GM12891 (cell line): ENCODE data around the gene MED7.

Experiments
- DNase-seq: peaks from one replicate; pipeline ENCODE4 v3.0.0; 2011; ENCODE audit warnings: low spot score; ENCODE audit not compliant: insufficient read length
- FAIRE-seq: peaks from 2 replicates; lab custom pipeline; 2011; peaks lifted over from hg19 to GRCh38; lab: Jason Lieb, UNC
- PAX5 ChIP-seq: IDR thresholded peaks from 2 replicates; pipeline ENCODE4 v1.6.1; 2011; ENCODE audit warnings: low read length, moderate library complexity, mild to moderate bottlenecking; ENCODE audit not compliant: insufficient read depth, severe bottlenecking
- POLR2A ChIP-seq: IDR thresholded peaks from 2 replicates; pipeline ENCODE4 v1.6.1; 2011; ENCODE audit warnings: low read depth, low read length, control low read depth
- POLR2AphosphoS5 ChIP-seq: IDR thresholded peaks from 2 replicates; pipeline ENCODE4 v1.6.1; 2011; ENCODE audit warnings: low read depth, low read length, control low read depth
- POU2F2 ChIP-seq: IDR thresholded peaks from 2 replicates; pipeline ENCODE4 v1.6.1; 2011; ENCODE audit warnings: low read depth, mild to moderate bottlenecking, control low read depth, low read length, moderate library complexity
- SPI1 ChIP-seq: IDR thresholded peaks from 2 replicates; pipeline ENCODE4 v1.6.1; 2011; ENCODE audit warnings: low read depth, low read length, control low read depth
- TAF1 ChIP-seq: IDR thresholded peaks from 2 replicates; pipeline ENCODE4 v1.6.1; 2011; ENCODE audit warnings: low read depth, low read length, control low read depth

The MED7 gene

GRCh38 chr5:157165261-157165660 is 22.6 kb upstream of the MED7 start:
- no peak for DNase-seq
- FAIRE-seq = no peak

DNA sequence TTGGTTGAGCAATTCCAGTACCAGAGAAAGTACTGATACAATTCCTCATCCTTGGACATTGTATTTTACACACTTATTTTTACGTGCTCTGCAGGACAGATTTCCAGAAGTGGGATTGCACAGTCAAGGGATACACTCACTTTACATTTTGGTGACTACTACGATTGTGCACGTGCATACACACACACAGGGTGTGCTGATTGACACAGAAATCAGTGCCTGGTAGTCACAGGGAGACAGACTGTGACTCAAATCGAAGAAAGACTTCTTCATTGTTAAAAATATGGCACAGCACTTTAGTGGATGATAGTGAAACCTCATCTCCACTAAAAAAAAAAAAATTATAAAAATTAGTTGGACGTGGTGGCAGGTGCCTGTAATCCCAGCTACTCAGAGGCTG is 21.9 kb upstream of the MED7 start:
- TF ChIP-seq POLR2AphosphoS5 (no peak), TAF1 (no peak), PAX5 (no peak), POLR2A (no peak), POU2F2 (no peak), SPI1 (no peak)
- peak; percentile 31 for FAIRE-seq
- no peak for DNase-seq

More at GRCh38 chr5:157165261-157165660, 22.6 kb upstream of the MED7 start:
- TF ChIP-seq POU2F2 (no peak), TAF1 (no peak), PAX5 (no peak), POLR2A (no peak), SPI1 (no peak), POLR2AphosphoS5 (no peak)

- TF ChIP-seq PAX5 = no peak
- no peak for TF ChIP-seq TAF1
- no peak for TF ChIP-seq SPI1
- TF ChIP-seq POLR2A = no peak
- TF ChIP-seq POU2F2 = no peak
- no peak for TF ChIP-seq POLR2AphosphoS5
- FAIRE-seq (no peak), DNase-seq (no peak)
Observed at GRCh38 chr5:157162919-157163510, 20.4 kb upstream of the MED7 start.

- FAIRE-seq (no peak), DNase-seq (no peak)
- TF ChIP-seq TAF1 (no peak), POLR2AphosphoS5 (no peak), SPI1 (no peak), POU2F2 (no peak), PAX5 (no peak), POLR2A (no peak)
Observed at GRCh38 chr5:157161996-157162395, 19.3 kb upstream of the MED7 start.

GRCh38 chr5:157160001-157160400 is 17.3 kb upstream of the MED7 start:
- DNase-seq = no peak
- FAIRE-seq = no peak
- TF ChIP-seq PAX5 (no peak), TAF1 (no peak), POU2F2 (no peak), SPI1 (no peak), POLR2AphosphoS5 (no peak), POLR2A (no peak)

DNA sequence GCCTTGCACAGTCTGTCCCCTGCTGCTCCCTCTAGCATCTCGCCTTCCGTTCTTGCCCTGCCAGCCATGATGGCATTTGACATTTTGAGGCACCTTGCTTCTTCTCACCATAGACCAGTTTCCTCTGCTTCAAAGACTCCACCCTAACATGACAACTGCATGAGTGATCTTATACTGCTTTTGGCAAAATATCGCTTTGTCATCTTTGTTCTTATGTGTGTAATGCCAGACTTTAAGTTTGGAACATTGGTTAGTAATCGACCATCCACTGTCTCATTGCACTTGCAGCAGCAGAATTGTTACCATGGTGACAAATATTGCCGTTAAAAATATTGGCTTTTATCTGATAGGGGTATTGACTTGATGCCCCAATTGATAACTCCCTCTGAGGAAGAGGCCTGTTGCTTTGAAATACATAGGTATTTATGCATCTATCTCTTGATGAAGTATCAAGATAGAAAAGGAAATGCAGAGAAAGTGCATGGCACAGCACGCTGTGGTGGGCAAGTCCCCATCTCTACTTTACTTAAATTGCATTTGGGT is 16.6 kb upstream of the MED7 start:
- TF ChIP-seq POLR2A (no peak), TAF1 (no peak), SPI1 (no peak), POLR2AphosphoS5 (no peak), PAX5 (no peak), POU2F2 (no peak)
- no peak for DNase-seq
- FAIRE-seq = peak; percentile 45

DNA sequence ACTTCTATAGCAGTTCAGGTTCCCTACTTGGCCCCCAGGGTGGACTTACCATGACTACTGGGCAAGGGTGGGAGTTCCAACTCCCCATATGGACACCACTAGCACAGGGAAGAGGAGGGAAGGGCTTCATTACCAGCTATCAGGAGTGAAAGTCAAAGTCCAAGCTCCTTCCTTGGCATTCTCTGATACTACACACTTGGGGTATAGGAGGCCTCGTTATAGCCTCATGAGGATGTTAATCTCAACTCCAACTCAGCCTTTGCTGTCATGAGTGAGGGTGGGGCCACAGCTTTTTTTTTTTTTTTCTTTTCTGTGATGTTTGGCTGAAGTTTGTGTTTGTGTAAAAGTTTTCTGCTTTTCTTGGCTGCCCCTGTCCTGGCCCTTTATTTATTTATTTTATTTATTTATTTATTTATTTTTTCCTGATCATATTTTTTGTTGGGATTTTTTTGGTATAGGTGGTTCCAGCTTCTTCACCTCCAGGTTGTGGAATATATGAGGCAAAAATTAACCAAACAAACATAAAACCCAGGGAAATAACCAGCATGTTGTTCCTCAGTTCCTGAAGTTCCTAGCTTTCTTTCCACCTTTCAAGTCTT is 14.7 kb upstream of the MED7 start:
- TF ChIP-seq PAX5 = no peak
- no peak for TF ChIP-seq POU2F2
- no peak for TF ChIP-seq POLR2AphosphoS5
- no peak for TF ChIP-seq SPI1
- FAIRE-seq (no peak), DNase-seq (no peak)

DNA sequence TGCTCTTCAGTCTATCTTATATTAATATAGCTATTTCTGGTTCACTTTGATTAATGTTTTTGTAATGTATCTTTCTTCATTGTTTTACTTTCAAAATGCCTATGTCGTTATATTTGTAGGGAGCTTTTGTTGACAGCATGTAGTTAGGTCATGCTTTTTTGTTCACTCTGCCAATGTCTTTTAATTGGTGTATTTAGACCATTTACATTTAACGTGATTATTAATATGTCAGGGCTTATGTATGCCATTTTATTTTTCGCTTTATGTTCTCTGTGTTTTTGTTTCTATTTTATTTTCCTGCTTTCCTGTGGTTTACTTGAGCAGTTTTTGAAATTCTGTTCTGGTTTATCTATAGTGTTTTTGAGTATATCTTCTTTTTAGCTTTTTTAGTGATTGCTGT is 12.6 kb upstream of the MED7 start:
- TF ChIP-seq SPI1 (no peak), POU2F2 (no peak), TAF1 (no peak), POLR2AphosphoS5 (no peak), POLR2A (no peak), PAX5 (no peak)
- DNase-seq (no peak), FAIRE-seq (no peak)

DNA sequence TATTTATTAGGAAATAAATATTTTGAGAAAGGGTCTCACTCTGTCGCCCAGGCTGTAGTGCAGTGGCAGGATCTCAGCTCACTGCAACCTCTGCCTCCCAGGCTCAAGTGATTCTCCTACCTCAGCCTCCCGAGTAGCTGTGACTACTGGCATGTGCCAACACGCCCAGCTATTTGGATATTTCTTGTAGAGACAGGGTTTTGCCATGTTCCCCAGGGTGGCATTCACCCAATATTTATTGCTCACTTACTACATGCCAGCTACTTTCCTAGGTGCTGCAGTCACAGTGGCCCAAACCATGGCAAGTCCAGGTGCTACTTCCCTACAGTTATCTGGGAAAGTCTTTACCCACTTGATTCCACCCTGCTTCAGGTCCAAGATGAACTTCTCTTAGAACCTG is 8.3 kb upstream of the MED7 start:
- DNase-seq (no peak), FAIRE-seq (no peak)
- no peak for TF ChIP-seq SPI1
- TF ChIP-seq POLR2A = no peak
- no peak for TF ChIP-seq TAF1
- TF ChIP-seq POU2F2 = no peak
- TF ChIP-seq POLR2AphosphoS5 = no peak
- TF ChIP-seq PAX5 = no peak
